Skin epidermis (tissue), 12 donors: ENCODE results near the gene ACAP3.

Experiments used
- H3K27ac ChIP-seq, 21 experiments: fragments of 200-600 bp; sonication (generic) in 11 of 21; one replicate each; pipeline ENCODE4 v1.5.0; 2020; ENCODE audit warnings: mild to moderate bottlenecking in 3 of 21, inconsistent platforms in 2 of 21, moderate library complexity in 2 of 21
- H3K4me3 ChIP-seq, 7 experiments: fragments of 200-600 bp; sonication (generic) in 2 of 7; one replicate each; pipeline ENCODE4 v1.5.0; 2020; ENCODE audit warnings: inconsistent platforms in 2 of 7, mild to moderate bottlenecking in 2 of 7, moderate library complexity in 1 of 7

The ACAP3 gene

GRCh38 chr1:1345860-1346500, 38.2 kb upstream of the ACAP3 start:
- no peak overlapping the region for H3K4me3 ChIP-seq
- peak overlapping the region in 10 of 21 experiments; percentile 6 to 76 (median 48) for H3K27ac ChIP-seq

GRCh38 chr1:1345384-1345783, 37.7 kb upstream of the ACAP3 start:
- no peak overlapping the region for H3K4me3 ChIP-seq
- H3K27ac ChIP-seq, result peak overlapping the region in 16 of 21 experiments; percentile 6 to 76 (median 43)

- Histone ChIP-seq H3K27ac (peak overlapping the region in 18 of 21 experiments; percentile 13 to 76 (median 53)), H3K4me3 (no peak overlapping the region)
Observed at GRCh38 chr1:1344655-1345361, 37.1 kb upstream of the ACAP3 start.

- H3K27ac ChIP-seq, result peak overlapping the region in 15 of 21 experiments; percentile 12 to 76 (median 58)
- H3K4me3 ChIP-seq, result no peak overlapping the region
Observed at GRCh38 chr1:1343811-1344421, 36.2 kb upstream of the ACAP3 start.

GRCh38 chr1:1342584-1343115, 34.9 kb upstream of the ACAP3 start:
- H3K27ac ChIP-seq, result no peak overlapping the region
- no peak overlapping the region for H3K4me3 ChIP-seq

- no peak overlapping the region for H3K27ac ChIP-seq
- H3K4me3 ChIP-seq, result no peak overlapping the region
Observed at GRCh38 chr1:1342061-1342562, 34.4 kb upstream of the ACAP3 start.

- no peak overlapping the region for H3K27ac ChIP-seq
Observed at GRCh38 chr1:1341549-1342021, 33.9 kb upstream of the ACAP3 start.

GRCh38 chr1:1340791-1341548, 33.2 kb upstream of the ACAP3 start:
- no peak overlapping the region for H3K27ac ChIP-seq
- no peak overlapping the region for H3K4me3 ChIP-seq

More at GRCh38 chr1:1341549-1342021, 33.9 kb upstream of the ACAP3 start:
- H3K4me3 ChIP-seq, result no peak overlapping the region

- Histone ChIP-seq H3K4me3 (no peak overlapping the region), H3K27ac (no peak overlapping the region)
Observed at GRCh38 chr1:1340185-1340584, 32.5 kb upstream of the ACAP3 start.

GRCh38 chr1:1338278-1338677, 30.5 kb upstream of the ACAP3 start:
- Histone ChIP-seq H3K4me3 (no peak overlapping the region), H3K27ac (no peak overlapping the region)

- no peak overlapping the region for H3K27ac ChIP-seq
Observed at GRCh38 chr1:1337793-1338147, 30.0 kb upstream of the ACAP3 start.

GRCh38 chr1:1336931-1337792, 29.4 kb upstream of the ACAP3 start:
- Histone ChIP-seq H3K4me3 (no peak overlapping the region), H3K27ac (no peak overlapping the region)

More at GRCh38 chr1:1337793-1338147, 30.0 kb upstream of the ACAP3 start:
- no peak overlapping the region for H3K4me3 ChIP-seq

GRCh38 chr1:1336446-1336845, 28.7 kb upstream of the ACAP3 start:
- Histone ChIP-seq H3K4me3 (no peak overlapping the region), H3K27ac (no peak overlapping the region)

GRCh38 chr1:1335792-1336248, 28.1 kb upstream of the ACAP3 start:
- Histone ChIP-seq H3K27ac (no peak overlapping the region), H3K4me3 (no peak overlapping the region)

GRCh38 chr1:1335283-1335682, 27.6 kb upstream of the ACAP3 start:
- Histone ChIP-seq H3K27ac (no peak overlapping the region), H3K4me3 (no peak overlapping the region)

- H3K4me3 ChIP-seq, result no peak overlapping the region
- no peak overlapping the region for H3K27ac ChIP-seq
Observed at GRCh38 chr1:1334835-1335234, 27.1 kb upstream of the ACAP3 start.

- no peak overlapping the region for H3K27ac ChIP-seq
- peak overlapping the region in 1 of 7 experiments; percentile 7 for H3K4me3 ChIP-seq
Observed at GRCh38 chr1:1333551-1334241, 26.0 kb upstream of the ACAP3 start.
